Fibroblast of gingiva (primary cell): ENCODE measurements around the gene RNF227.
"Not testable (repeated sequence)": the region's sequence is repeated elsewhere in the genome, so short reads cannot be mapped to it uniquely, and the experiment has no call there.

ENCODE experiments used
- DNase-seq: peaks from one replicate; pipeline ENCODE4 v3.0.0-alpha.2; 2011; ENCODE audit warnings: low read depth

RNF227 gene

DNA sequence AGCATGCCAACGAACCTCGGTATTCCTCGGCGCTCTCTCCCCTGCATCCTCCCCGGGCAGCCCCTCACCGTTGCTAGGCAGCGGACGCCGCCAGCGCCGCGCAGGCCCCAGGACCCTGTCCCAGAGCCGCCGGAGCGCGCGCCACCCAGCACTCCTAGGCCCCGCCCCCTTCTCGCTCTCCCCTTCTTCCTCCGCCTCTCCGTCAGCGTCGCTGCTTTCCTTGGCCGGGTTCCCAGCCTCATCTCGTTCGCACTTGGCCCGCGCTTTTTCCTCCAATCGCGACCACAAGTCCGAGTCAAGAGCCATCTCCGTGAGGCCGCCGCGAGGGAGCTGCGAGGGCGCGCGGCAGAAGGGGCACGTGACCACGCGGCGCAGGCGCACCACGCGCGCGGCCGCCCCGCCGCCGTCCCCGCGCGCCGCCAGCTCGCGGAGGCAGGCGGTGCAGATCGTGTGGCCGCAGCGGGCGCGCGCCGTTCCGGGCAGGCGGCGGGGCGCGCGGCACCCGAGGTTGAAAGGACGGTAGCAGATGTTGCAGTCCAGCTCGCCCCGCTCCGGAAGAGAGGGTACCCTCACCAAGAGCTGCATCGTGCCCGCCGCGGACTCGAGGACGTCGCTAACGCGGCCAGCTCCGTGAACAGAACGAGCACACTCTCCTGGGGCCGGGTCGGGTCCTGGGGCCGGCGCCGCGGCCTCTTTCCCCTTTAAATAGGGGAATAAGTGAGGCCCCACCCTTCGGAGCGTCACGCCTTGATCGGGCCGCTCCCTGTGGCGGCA, at the start of gene RNF227:
Gene RNF227, minus strand, starts transcription at position 679 of the 774 bp plus-strand sequence. Its CDS starts 94 bp downstream, at position 585.
- DNase-seq = peak; percentile 96

DNA sequence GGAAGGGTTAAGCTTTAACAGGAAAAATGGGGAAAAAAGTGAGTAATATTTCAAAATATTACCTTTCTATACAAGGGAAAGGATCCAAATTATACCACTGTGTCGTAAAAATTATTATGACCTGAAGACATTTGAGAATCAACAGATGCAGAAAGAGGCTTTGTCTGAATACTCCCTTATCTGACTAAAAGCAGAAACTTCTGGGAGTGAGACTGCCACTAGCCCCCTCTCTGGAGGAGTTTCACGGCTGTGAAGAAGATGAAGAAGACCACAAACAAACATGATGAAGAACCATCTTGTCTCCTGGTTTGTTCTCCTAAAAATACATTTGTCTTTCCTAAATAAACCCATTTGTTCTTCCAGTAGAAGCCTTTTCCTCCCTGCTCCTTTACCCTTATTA, 45.3 kb upstream of the RNF227 start:
- no peak for DNase-seq

DNA sequence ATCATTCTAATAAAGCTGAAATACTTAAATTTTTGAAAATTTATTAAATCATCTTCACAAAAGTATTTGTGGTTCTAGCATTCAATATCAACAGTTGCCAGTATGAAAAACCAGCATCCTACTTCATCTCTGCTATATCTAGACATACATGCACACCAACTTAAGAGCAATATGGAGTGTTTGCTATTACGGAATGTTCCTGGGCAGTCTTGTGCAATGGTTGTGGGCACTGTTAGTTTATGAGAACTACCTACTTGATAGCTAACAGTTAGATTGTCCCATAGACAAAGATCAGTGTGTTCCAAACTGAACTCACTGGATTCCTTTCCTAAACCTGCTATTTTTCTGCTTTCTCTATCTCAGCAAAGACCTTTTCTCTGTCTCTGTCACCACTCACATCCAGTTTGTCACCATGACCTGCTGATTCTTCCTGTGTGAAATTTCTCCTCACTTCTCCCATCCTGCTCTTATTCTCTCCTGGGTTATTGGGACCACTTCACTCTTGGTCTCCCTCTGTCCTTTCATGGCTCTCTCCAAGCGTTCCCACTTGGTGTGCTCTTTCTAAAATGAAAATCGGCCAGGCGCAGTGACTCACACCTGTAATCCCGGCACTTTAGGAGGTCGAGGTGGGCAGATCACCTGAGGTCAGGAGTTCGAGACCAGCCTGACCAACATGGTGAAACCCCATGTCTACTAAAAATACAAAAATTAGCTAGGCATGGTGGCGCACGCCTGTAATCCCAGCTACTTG, 43.6 kb upstream of the RNF227 start:
- peak; percentile 39 for DNase-seq

DNA sequence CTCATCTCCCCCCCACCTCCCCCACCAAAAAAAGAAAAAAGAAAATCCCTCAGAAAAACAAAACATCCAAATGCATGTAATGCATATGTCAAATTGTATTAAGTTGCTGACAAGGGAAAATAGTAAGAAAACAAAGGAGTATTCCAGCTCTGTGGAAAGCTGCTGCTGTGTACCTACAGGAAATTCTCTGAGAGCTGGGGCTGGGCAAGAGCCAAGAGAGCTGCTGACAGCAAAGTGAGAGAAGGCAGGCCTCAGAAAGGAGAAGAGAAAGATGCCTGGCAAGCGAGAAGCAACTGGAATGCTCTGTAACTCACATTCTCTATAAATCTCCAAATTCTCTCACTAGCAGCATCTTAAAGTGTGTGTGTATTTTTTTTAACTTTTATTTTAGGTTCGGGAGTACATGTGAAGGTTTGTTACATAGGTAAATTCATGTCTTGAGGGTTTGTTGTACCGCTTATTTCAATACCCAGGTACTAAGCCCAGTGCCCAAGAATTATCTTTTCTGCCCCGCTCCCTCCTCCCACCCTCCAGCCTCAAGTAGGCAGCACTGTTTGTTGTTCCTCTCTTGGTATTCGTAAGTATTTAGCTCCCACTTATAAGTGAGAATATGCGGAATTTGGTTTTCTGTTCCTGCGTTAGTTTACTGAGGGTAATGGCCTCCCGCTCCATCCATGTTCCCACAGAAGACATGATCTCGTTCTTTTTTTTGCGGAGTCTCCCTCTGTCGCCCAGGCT, 40.3 kb upstream of the RNF227 start:
- DNase-seq = no peak

- DNase-seq = no peak
Observed at GRCh38 chr17:7955414-7956227, 39.5 kb upstream of the RNF227 start.

- DNase-seq = not testable (repeated sequence)
Observed at GRCh38 chr17:7953266-7953665, 37.2 kb upstream of the RNF227 start.

GRCh38 chr17:7951143-7951792, 35.2 kb upstream of the RNF227 start:
- no peak for DNase-seq

DNA sequence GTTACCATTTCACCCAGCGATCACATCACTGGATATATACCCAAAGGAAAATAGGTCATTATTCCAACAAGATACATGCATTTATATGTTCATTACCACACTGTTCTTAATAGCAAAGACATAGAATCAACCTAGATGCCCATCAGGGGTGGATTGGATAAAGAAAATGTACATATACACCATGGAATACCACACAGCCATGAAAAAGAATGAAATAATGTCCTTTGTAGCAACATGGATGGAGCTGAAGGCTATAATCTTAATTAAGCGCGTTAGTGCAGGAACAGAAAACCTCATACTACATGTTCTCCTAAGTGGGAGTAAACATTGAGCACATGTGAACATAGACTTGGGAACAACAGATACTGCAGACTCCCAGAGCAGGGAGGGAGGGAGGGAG, 34.5 kb upstream of the RNF227 start:
- no peak for DNase-seq

DNA sequence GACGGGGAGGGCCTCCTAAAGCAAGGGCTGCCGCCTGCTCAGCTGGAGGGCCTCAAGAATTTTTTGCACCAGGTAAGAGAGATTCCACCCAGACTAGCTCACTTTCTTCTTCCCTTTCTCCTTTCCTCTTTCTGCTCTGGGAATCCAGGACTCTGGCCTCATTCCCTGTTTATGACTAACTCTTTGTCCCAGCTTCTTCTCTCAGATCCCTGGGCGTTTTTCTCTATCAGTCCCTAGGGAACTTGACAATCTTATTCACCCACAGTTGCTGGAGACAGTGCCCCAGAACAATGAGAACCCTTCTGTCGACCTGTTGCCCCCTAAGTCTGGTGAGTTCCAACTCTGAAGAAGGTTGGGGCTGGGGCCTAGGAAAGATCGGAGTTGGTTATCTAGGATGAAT, 31.6 kb upstream of the RNF227 start:
- DNase-seq = no peak

GRCh38 chr17:7946441-7946840, 30.4 kb upstream of the RNF227 start:
- DNase-seq = no peak

- DNase-seq = no peak
Observed at GRCh38 chr17:7945651-7946050, 29.6 kb upstream of the RNF227 start.

DNA sequence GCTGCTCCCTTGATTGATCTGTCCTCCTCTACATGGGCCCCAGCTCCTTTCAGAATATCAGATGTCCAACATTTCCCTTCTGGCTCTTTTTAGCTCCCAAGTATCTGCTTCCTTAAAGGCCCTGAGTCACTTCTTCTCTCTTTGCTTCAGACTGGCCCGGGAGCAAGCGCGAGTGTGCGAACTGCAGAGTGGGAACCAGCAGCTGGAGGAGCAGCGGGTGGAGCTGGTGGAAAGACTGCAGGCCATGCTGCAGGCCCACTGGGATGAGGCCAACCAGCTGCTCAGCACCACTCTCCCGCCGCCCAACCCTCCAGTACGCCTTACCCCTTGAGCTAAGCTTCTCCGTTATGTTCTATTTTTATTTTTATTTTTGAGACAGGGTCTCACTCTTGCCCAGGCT, 28.2 kb upstream of the RNF227 start:
- no peak for DNase-seq

- DNase-seq = no peak
Observed at GRCh38 chr17:7943291-7943690, 27.2 kb upstream of the RNF227 start.

DNA sequence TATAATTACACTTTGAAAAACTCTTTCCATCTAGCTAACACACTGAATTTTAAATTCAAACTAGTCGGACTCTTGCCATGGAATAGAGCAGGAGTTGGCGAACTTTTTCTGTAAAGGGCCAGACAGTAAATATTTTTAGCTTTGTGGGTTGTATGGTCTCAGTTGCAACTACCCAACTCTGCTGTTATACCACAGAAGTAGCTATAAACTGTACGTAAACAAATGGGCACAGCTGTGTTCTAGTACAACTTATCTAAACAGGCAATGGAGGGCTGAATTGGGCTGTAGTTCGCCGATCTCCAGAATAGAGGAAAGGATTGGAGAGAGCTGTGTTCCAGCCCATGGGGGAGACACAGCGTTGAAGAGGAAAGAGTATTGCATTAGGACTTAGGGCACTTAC, 24.7 kb upstream of the RNF227 start:
- DNase-seq = no peak

DNA sequence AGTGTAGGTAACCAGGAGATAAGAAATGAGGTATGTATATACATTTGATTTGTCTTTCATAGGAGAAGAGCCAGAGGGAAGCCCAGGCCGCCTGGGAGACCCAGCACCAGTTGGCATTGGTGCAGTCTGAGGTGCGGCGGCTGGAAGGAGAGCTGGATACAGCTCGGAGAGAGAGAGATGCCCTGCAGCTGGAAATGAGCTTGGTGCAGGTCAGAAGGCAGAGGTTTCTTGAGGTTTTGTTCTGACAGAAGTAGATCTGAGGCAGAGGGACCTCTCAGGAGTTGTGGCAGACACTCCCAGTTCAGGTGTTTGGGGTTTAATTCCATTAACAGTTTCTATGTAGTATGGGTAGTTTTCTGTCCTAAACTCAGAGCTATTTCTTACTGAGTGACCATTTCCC, 23.9 kb upstream of the RNF227 start:
- DNase-seq = no peak

- DNase-seq = no peak
Observed at GRCh38 chr17:7935859-7936258, 19.8 kb upstream of the RNF227 start.

DNA sequence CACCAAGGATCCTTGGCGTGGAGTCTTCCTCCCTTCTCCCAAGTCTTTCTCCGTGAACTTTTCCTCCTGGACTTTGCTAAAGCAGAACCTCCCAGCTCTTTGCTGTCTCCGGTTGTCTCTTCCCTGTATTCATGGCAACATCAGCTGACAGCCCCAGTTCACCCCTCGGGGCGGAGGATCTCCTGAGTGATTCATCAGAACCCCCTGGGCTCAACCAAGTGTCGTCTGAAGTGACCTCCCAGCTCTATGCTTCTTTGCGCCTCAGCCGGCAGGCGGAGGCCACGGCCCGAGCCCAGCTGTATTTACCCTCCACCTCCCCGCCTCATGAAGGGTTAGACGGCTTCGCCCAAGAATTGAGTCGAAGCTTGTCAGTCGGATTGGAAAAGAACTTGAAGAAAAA, 16.9 kb upstream of the RNF227 start:
- DNase-seq = peak; percentile 66

- DNase-seq = peak; percentile 13
Observed at GRCh38 chr17:7932483-7932891, 16.4 kb upstream of the RNF227 start.

DNA sequence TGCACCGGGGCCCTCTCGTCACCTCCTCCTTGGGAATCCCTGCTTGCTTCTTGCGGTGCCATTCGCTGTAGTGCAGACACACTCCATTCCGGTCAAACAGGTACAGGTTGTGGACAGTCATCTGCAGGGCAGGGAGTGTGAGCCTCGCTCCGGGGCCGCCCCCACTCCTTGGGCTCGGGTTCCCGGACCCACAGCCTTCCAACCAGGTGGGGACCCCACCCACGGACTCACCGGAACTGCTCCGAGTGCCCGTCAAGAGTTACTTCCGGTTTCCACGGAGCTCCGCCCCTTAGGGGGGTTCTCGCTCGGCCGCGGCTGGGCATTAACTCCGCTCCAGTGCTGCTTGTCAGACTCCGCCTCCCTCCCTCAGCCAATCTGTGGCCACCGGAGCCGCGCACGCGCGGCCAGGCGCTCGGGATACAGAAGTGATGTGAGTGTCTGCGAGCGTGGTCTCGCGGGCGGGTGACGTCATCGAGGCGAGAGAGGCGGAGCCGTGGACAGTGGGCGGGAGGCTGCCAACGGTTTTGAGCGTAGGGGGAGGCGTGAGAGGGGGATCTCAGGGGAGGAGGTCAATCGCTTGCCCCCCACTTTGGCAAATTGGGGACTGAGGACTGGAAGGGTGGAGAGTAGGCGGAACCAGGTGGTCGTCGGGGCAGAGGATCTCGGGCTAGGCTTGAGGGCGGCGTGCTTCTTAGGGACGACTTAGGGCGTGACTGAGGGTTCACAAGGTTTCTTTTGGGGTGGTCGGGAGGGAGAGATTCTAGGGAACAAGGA, 15.8 kb upstream of the RNF227 start, which contains the start of the genes CNTROB and TRAPPC1:
Gene CNTROB, plus strand, starts transcription at position 498 of the 774 bp plus-strand sequence. CDS start 874 bp downstream, outside the sequence.
Gene TRAPPC1, minus strand, starts transcription at position 238 of the 774 bp plus-strand sequence. Its CDS starts 117 bp downstream, at position 121.
- peak; percentile 99 for DNase-seq
